ENCODE results near the gene CNPY3. TPM values are rescaled to one million over a fixed set of nuclear protein-coding genes. Genes with fewer than 3 reads are reported as not detected.

CNPY3 gene
- total and polyA plus RNA-seq, 10 of the 15 experiments (the other 5 are each of a cell fraction or from before 2014, with no cell fraction given), result 7.2 to 102 (median 73.6) TPM

GRCh38 chr6:42928986-42929820 is at the start of gene CNPY3 (continued):
- TF ChIP-seq HCFC1 (IDR thresholded peaks at IDR 0.05; ENCODE audit: low read length), result peak; percentile 48; the same call in 1 of the 2 replicates
- TF ChIP-seq HDAC6 (IDR thresholded peaks at IDR 0.05; ENCODE audit: unreplicated experiment), result no peak
- TF ChIP-seq MXI1 (IDR thresholded peaks at IDR 0.05; ENCODE audit: low read depth, low read length), result peak; percentile 86
- peak; percentile 68 for TF ChIP-seq NR2F1 (conservative IDR thresholded peaks at IDR 0.05)
- TF ChIP-seq REST (IDR thresholded peaks at IDR 0.05; ENCODE audit: low read depth, low read length), result no peak
- peak; percentile 77; the same call in 1 of the 2 replicates for TF ChIP-seq CREM (IDR thresholded peaks at IDR 0.05; ENCODE audit: low read depth)
- TF ChIP-seq ATF3 (IDR thresholded peaks at IDR 0.05; ENCODE audit: borderline replicate concordance, extremely low read depth, low read depth, low read length), result 0 out of 2 replicates have a peak, but pooled peaks have one; percentile 18
- no peak for TF ChIP-seq PAX8 (IDR thresholded peaks at IDR 0.05)
- no peak for TF ChIP-seq HSF1 (IDR thresholded peaks at IDR 0.05; ENCODE audit: low read depth, low read length)
- peak; percentile 87 for TF ChIP-seq POLR2A (IDR thresholded peaks at IDR 0.05; ENCODE audit: low read depth, low read length)
- TF ChIP-seq MYB (IDR thresholded peaks at IDR 0.05; ENCODE audit: borderline replicate concordance, low read depth, low read length), result no peak
- no peak for TF ChIP-seq STAT3 (IDR thresholded peaks at IDR 0.05; ENCODE audit: low read depth, low read length)
- TF ChIP-seq ZNF217 (IDR thresholded peaks at IDR 0.05), result no peak
- peak; percentile 93 for TF ChIP-seq LARP7 (IDR thresholded peaks at IDR 0.05)
- peak; percentile 45; the same call in 1 of the 2 replicates for TF ChIP-seq RELB (IDR thresholded peaks at IDR 0.05; ENCODE audit: low read depth)
- no peak; the same call in 1 of the 2 replicates for TF ChIP-seq DPF2 (IDR thresholded peaks at IDR 0.05)
- TF ChIP-seq CREB1 (IDR thresholded peaks at IDR 0.05; ENCODE audit: low read depth), result peak; percentile 82
- no peak; the same call in 1 of the 2 replicates for TF ChIP-seq ZNF687 (IDR thresholded peaks at IDR 0.05)
- peak; percentile 100 for TF ChIP-seq NFYB (IDR thresholded peaks at IDR 0.05; ENCODE audit: insufficient read depth, low read depth, low read length)

Data from GM12878 (cell line).